ENCODE measurements around the gene SDHAF2. TPM values are rescaled to one million over a fixed set of nuclear protein-coding genes. Genes with fewer than 3 reads are reported as not detected.

The SDHAF2 gene
- polyA plus RNA-seq, 1 of the 3 experiments (the other 2 are of a cell fraction) = 81.7 TPM

GRCh38 chr11:61442616-61443015, 12.7 kb downstream of the SDHAF2 start (continued):
- no peak for TF ChIP-seq USF1 (IDR thresholded peaks at IDR 0.05; ENCODE audit: borderline replicate concordance, low read depth)
- TF ChIP-seq TEAD4 (IDR thresholded peaks at IDR 0.05; ENCODE audit: borderline replicate concordance, insufficient read depth) = no peak
- TF ChIP-seq RFX5 (IDR thresholded peaks at IDR 0.05; ENCODE audit: low read length) = no peak
- no peak for TF ChIP-seq MAX (IDR thresholded peaks at IDR 0.05; ENCODE audit: low read depth)
- no peak for TF ChIP-seq GABPA (IDR thresholded peaks at IDR 0.05; ENCODE audit: low read depth)
- no peak for TF ChIP-seq TAF1 (IDR thresholded peaks at IDR 0.05; ENCODE audit: borderline replicate concordance, low read depth, low read length)
- no peak for TF ChIP-seq YY1 (IDR thresholded peaks at IDR 0.05; ENCODE audit: low read depth)
- no peak for TF ChIP-seq CHD2 (IDR thresholded peaks at IDR 0.05; ENCODE audit: low read length, partially characterized antibody)
- TF ChIP-seq FOXM1 (IDR thresholded peaks at IDR 0.05; ENCODE audit: low read depth) = no peak
- no peak for TF ChIP-seq EP300 (IDR thresholded peaks at IDR 0.05; ENCODE audit: borderline replicate concordance in 1 of 2, low read depth in 1 of 2, low read length in 1 of 2)
- no peak for TF ChIP-seq POLR2AphosphoS5 (IDR thresholded peaks at IDR 0.05; ENCODE audit: low read depth, low read length)
- no peak for TF ChIP-seq EZH2phosphoT487 (IDR thresholded peaks at IDR 0.05; ENCODE audit: borderline replicate concordance, low read depth)

GRCh38 chr11:61445516-61445915, 15.6 kb downstream of the SDHAF2 start:
- no peaks in the 10 kb centered on the region for H3K9me2 ChIP-seq
- ChIA-PET POLR2A (interaction anchor here (1.0 to 1.5 kb wide), 3 partner anchors 16 to 194 kb away, joined by 3 to 6 read pairs (median 3); partner anchors contain the start of genes CPSF7 and SDHAF2), CTCF (interaction anchor here (0.6 to 8.8 kb wide), 51 partner anchors 9 to 322 kb away, joined by 3 to 117 read pairs (median 6); partner anchors contain the start of genes CPSF7, LRRC10B, SDHAF2 and SYT7)
- no peak overlapping the region for H3K9ac ChIP-seq
- no peaks in the 10 kb centered on the region for H3K9me3 ChIP-seq
- TF ChIP-seq SIN3A (IDR thresholded peaks at IDR 0.05; ENCODE audit: borderline replicate concordance, low read depth, low read length) = no peak
- TF ChIP-seq NRF1 (IDR thresholded peaks at IDR 0.05; ENCODE audit: low read depth, low read length) = no peak
- TF ChIP-seq ELF1 (IDR thresholded peaks at IDR 0.05) = no peak
- H3K4me2 ChIP-seq = no peak overlapping the region
- no peak overlapping the region for H2AFZ ChIP-seq (ENCODE audit: low read depth)
- H4K20me1 ChIP-seq (ENCODE audit: insufficient read depth) = peaks cover 26% of the 10 kb centered on the region
- peaks cover 15% of the 10 kb centered on the region for H3F3A ChIP-seq (replicated peaks; ENCODE audit: insufficient read depth)
- H3K27me3 ChIP-seq (ENCODE audit: insufficient read depth) = no peaks in the 10 kb centered on the region
- 80% methylated on average over 4 of the region's 4 CpGs for WGBS (ENCODE audit: low lambda C conversion rate)
- no peak overlapping the region for H3K4me3 ChIP-seq (ENCODE audit: low read depth in 2 of 2, low read length in 1 of 2)
- H3K36me3 ChIP-seq (replicated peaks in 1 of 2; ENCODE audit: control insufficient read depth in 1 of 2, insufficient read depth in 2 of 2, low read length in 1 of 2) = peaks cover 54 to 58% of the 10 kb centered on the region in 2 experiments
- peaks cover 48% of the 10 kb centered on the region for H3K79me2 ChIP-seq (ENCODE audit: insufficient read depth)
- H3K27ac ChIP-seq (ENCODE audit: low read depth in 2 of 2, low read length in 1 of 2) = peak overlapping the region in 1 of 2 experiments; percentile 45; a peak in 2 of 4 replicates
- DNase-seq = no peak
- peaks cover 5 to 13% of the 10 kb centered on the region in 2 experiments; a peak in 2 of 4 replicates for H3K4me1 ChIP-seq (ENCODE audit: control insufficient read depth in 1 of 2, insufficient read depth in 2 of 2, low read depth in 1 of 2, low read length in 1 of 2)

- Histone ChIP-seq H3K4me3 (ENCODE audit: low read depth in 2 of 2, low read length in 1 of 2) (no peak overlapping the region; a peak in 1 of 4 replicates), H3K4me1 (ENCODE audit: control insufficient read depth in 1 of 2, insufficient read depth in 2 of 2, low read depth in 1 of 2, low read length in 1 of 2) (peaks cover 5 to 13% of the 10 kb centered on the region in 2 experiments; a peak in 2 of 4 replicates), H3K27ac (ENCODE audit: low read depth in 2 of 2, low read length in 1 of 2) (peak overlapping the region; percentile 45 to 53; a peak in 3 of 4 replicates), H3K27me3 (ENCODE audit: insufficient read depth) (no peaks in the 10 kb centered on the region), H3K4me2 (no peak overlapping the region), H2AFZ (ENCODE audit: low read depth) (no peak overlapping the region), H3K36me3 (replicated peaks in 1 of 2; ENCODE audit: control insufficient read depth in 1 of 2, insufficient read depth in 2 of 2, low read length in 1 of 2) (peaks cover 52 to 58% of the 10 kb centered on the region in 2 experiments), H3K9ac (no peak overlapping the region), H3F3A (replicated peaks; ENCODE audit: insufficient read depth) (peaks cover 15% of the 10 kb centered on the region), H3K9me2 (no peaks in the 10 kb centered on the region), H4K20me1 (ENCODE audit: insufficient read depth) (peaks cover 26% of the 10 kb centered on the region), H3K9me3 (no peaks in the 10 kb centered on the region), H3K79me2 (ENCODE audit: insufficient read depth) (peaks cover 40% of the 10 kb centered on the region)
- ChIA-PET POLR2A (interaction anchor here (0.9 to 1.5 kb wide), 5 partner anchors 16 to 193 kb away, joined by 3 to 6 read pairs (median 3); partner anchors contain the start of genes CPSF7 and SDHAF2), CTCF (interaction anchor here (0.6 to 8.8 kb wide), 65 partner anchors 8 to 662 kb away, joined by 3 to 117 read pairs (median 5); partner anchors contain the start of genes CPSF7, LRRC10B, SDHAF2 and SYT7)
- peak; percentile 78 for DNase-seq
- WGBS (ENCODE audit: low lambda C conversion rate) = 5% methylated on average over 3 of the region's 7 CpGs
- peak; percentile 94 for TF ChIP-seq CTCF (IDR thresholded peaks at IDR 0.05)
- TF ChIP-seq MXI1 (IDR thresholded peaks at IDR 0.05; ENCODE audit: low read depth, low read length) = 0 out of 2 replicates have a peak, but pooled peaks have one; percentile 36
- no peak for TF ChIP-seq EP300 (IDR thresholded peaks at IDR 0.05; ENCODE audit: borderline replicate concordance in 1 of 2, low read depth in 1 of 2, low read length in 1 of 2)
- TF ChIP-seq GATA2 (CRISPR knock-in tag; IDR thresholded peaks at IDR 0.05) = no peak
- peak; percentile 88 for TF ChIP-seq RAD21 (IDR thresholded peaks at IDR 0.05; ENCODE audit: low read length)
- TF ChIP-seq JUND (IDR thresholded peaks at IDR 0.05) = 0 out of 2 replicates have a peak, but pooled peaks have one; percentile 13
- peak; percentile 85 for TF ChIP-seq MAX (IDR thresholded peaks at IDR 0.05; ENCODE audit: low read depth)
- 0 out of 2 replicates have a peak, but pooled peaks have one; percentile 26 for TF ChIP-seq RCOR1 (IDR thresholded peaks at IDR 0.05; ENCODE audit: low read length)
- TF ChIP-seq GABPA (IDR thresholded peaks at IDR 0.05; ENCODE audit: low read depth) = no peak
- TF ChIP-seq PBX3 (IDR thresholded peaks at IDR 0.05) = peak; percentile 50
- no peak for TF ChIP-seq NRF1 (IDR thresholded peaks at IDR 0.05; ENCODE audit: low read depth, low read length)
- TF ChIP-seq YY1 (IDR thresholded peaks at IDR 0.05; ENCODE audit: low read depth) = no peak
These were observed 16.3 kb downstream of the SDHAF2 start for GRCh38 chr11:61446211-61446651.
